Activated T-helper 1 cell treated with anti-CD3 and anti-CD28 coated beads, Interleukin-2, amount 50 U/mL, for 16 hours (primary cell): ENCODE measurements around the gene TMEM174.
"Not testable (repeated sequence)": the region's sequence is repeated elsewhere in the genome, so short reads cannot be mapped to it uniquely, and the experiment has no call there.

Experiments
- DNase-seq, 2 donors: peaks; one replicate each; pipeline ENCODE4 v3.0.0-alpha.2; 2020; ENCODE audit warnings: low read depth in 1 of 2, low spot score in 1 of 2

The TMEM174 gene

DNA sequence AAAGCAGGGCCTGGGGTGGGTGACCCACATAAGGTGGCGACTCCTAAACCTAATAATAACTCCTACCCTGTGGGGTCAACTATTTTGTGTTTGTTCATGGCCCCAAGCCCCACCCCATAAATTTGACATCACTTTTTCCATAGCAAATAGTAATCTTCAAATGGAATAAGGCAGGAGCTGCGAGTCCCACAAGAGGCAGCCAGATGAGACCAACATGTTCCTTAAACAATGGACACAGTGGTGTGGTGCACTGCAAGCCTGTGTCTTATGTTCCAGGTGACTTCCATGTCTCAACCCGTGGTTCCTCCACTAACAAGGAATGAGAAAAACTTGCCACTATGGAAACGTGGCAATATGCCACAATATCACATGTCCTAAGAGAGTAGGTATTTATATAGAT lies 20.6 kb downstream of the TMEM174 start:
- DNase-seq: no peak

DNA sequence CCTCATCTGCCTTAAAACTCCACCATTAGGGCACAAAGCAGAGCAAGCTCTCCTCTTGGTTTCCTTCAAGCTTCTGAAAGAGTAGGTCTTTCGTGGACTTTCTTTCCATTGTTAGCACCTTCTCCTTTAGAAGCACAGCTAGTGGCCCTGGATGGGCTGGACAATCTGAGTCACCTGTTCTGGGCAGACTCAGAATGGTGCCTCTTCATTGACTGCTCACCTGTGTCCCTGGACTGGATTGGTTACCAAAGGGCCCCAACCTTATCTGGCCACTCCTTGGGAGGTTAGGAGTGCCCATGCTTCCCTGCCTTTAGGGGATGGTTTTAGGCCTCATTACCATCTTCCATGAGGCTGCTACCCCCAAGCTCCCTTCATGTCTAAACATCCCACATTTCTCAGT lies 23.2 kb downstream of the TMEM174 start:
- DNase-seq: no peak

DNA sequence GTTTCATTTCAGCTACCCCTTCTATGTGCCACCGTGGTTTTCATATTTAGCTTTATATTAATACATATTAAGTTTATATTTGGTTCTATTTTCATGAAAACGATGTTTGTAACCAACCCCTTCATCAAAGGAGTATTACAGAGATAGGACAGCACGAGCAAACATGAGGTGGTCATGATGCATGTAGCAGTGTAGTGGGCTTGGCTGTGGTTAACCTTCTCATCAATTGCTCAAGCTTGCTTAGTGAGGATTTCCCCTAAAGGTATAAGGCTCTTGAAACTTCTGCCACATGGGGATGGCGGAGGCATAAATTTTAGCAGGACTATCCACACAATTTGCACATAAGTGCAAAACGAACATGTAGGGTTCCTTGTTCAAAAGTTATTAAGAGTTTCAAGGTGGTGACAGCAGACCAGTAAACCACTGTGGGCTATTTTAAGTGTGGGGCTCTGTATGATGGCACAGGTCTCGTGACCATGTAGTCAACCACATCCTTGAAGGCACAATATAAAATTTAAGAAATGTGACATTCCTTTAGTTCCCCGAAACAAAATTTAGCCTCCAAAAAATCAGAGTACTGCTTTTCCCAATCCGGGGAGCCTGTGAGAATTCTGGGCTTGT lies 24.8 kb downstream of the TMEM174 start:
- DNase-seq: no peak

DNA sequence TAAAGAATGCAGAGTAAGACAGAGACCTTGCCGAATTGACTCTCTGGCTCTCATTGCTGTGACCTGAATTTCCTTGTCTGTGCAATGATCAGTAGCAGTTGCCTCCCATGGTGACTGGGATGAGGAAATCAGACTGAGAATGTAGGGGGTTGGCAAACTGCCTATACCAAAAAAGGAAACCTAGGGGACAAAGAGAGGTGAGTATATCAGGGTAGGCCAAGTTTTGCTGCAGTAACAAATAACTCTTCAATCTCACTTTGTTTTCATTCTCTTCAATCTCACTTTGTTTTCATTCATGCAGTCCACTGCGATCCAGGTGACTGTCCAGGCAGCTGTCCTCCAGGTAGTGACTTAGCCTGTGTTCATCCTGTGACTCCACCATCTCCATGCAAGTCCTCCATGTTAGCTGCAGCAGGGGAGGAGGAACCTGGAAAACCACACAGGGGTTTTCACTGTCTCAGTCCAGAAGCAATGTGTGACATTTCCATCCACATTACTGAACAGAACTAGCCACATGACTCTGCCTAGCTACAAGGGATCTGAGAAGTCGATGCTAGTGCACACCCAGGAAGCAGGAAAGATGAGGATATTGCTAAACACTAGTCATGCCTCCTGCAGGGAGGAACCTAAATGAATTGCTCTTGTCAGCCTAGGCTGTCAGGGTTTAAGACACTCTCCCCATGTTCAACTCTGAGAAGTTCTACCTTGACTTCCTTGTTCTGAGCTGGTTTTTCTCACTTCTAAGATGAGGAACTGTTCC lies 26.0 kb downstream of the TMEM174 start:
- DNase-seq: no peak

DNA sequence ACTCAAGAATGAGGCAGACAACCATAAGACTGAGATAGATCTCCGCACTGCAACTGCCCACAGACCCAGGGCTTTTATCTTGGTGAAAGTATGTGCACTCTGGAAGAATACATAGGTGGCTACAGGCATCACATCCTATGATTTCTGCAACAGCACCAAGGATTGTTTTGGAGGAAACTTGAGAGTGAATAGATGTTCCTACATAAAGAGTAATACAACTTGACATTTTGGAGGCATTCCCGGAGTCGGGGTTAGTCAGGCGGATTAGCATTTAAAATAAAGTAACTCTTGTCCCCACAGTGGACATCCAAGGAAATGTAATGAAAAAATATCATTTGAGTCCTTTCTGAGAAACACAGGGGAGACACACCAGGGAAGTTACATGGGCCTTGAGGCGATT lies 26.7 kb downstream of the TMEM174 start:
- DNase-seq: no peak

DNA sequence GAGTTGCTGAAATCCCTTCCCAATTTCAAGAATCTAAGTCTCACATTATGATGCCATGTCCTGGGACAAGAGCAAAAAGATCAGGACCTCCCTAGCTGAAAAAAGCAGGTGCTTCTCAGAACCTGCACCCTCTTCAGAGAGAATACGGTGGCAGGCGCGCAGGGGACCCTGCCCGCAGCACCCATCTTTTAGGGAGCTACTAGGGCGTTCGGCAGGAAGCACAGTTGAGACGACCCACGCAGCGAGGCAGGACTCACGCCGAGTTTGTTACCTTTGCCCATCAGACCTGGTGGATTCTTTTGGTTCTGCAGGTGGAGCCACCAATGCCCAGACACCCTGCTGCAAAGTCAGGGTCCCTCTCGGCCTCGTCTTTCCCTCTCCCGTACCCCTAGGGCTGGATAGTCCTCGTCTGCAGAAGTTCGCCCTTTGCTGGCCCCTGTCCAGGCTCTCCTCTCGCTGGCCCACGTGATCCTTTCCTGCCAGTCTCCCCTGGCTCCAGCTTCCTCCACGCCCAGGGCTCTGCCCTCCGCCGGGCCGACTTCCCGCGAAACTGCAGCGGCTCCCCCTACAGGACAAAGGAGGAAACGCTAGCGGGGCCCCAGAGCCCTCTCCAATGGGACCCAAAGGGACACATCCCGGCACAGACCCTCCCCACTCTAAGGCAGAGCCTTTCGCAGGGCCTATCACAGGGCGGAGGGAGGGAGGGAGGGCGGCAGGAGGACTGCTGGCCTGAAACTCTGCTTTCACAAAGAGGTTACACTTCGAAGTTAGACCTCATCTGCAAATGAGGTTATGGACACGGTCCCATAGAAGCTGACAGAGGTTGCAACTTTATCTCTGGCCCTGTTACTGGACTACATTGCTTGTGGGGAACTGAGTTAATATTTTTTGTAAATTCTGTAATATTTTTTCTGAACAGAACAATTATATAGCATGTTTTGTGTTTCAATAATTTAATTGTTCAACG lies 28.8 kb downstream of the TMEM174 start:
- DNase-seq: peak; percentile 45 to 49

DNA sequence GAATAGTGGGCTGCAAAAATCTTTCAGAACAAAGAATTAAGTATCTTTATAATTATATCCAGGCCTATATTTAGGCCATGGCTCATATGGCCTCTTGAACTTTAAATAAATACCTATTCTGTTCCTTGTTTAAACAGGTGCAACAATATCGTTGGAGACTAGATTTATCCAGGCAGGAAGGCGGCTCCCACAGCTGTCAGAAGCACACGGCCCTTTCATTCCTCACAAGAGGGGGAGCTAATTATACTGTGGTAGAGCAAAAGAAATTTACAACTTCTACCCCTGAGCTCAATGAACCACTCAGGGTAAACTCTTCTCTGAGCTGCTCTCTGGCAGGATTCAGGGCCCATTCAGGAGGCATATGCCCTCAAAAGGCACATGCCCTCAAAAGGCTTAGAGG lies 31.3 kb downstream of the TMEM174 start:
- DNase-seq: no peak

DNA sequence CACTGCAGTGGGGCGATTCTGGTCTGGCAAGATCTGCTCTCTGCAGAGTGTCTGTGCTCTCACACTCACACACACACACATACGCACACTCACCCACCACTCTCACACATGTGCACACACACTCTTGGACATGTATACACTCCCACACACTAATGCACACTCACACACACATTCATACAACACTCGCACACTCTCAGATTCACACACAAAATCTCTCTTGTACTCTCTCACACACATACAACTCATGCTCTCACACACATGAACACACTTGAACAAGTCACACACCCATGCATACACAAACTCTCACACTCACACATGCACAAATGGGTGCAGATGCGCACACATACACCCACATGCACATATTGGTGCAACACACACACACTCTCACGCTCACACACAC lies 31.7 kb downstream of the TMEM174 start:
- no peak for DNase-seq

DNA sequence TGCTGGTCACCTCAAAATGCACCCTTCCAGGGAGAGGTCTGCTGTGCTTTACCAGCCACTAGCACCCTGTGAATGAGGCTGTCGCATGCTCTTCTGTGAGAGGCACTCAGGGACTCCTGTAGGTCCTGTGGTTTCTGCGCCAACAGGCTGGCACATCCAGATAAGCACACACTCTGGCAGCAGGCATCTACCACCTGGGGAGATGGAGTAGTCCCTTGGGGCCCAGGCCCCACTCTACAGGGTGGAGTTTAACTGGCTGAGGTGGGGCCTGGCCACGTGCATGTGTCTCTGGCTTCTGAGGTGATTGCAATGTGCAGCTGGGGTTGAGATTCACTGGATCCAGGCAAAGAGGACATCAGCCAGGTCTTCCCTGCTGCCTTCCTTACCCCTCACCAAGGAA lies 32.3 kb downstream of the TMEM174 start:
- no peak for DNase-seq

DNA sequence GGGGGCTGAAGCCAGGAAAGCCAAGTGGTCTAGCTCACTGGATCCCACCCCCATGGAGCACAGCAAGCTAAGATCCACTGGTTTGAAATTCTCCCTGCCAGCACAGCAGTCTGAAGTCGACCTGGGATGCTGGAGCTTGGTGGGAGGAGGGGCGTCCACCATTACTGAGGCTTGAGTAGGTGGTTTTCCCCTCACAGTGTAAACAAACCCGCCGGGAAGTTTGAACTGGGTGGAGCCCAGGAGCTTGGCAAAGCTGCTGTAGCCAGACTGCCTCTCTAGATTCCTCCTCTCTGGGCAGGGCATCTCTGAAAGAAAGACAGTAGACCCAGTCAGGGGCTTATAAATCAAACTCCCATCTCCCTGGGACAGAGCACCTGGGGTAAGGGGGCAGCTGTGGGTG lies 34.2 kb downstream of the TMEM174 start:
- DNase-seq: not testable (repeated sequence)

DNA sequence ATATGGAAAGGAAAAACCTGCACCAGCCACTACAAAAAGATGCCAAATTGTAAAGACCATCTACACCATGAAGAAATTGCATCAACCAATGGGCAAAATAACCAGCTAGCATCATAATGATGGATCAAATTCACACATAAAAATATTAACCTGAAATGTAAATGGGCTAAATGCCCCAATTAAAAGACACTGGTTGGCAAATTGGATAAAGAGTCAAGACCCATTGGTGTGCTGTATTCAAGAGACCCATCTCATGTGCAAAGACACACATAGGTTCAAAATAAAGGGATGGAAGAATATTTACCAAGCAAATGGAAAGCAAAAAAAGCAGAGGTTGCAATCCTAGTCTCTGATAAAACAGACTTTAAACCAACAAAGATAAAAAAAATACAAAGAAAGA lies 36.1 kb downstream of the TMEM174 start:
- DNase-seq: not testable (repeated sequence)

DNA sequence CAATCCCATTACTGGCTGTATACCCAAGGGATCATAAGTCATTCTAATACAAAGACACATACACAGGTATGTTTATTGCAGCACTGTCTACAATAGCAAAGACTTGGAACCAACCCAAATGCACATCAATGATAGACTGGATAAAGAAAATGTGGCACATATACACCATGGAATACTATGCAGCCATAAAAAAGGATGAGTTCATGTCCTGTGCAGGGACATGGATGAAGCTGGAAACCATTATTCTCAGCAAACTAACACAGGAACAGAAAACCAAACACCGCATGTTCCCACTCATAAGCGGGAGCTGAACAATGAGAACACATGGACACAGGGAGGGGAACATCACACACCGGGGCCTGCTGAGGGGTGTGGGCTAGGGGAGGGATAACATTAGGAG lies 39.7 kb downstream of the TMEM174 start:
- DNase-seq: not testable (repeated sequence)

DNA sequence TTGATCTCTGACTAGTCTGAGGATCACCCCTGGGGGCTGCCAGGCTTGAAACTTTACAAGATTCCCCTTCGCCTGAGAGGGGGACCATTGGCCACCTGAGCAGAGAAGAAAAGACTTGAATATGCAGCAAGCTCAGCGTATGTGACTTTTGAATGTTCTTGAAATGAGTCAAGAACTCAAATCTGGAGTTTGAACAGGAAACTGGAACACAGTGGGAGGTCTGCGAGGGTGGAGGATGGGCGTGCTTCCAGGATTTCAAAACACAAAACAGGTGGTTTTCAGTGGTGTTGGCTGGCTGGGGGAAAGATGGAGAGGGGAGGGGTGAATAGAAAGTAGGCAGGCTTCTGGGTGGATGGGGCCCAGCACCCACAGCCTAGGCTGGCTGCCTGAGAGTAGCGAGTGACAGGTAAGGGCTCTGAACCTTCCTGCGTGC lies 40.6 kb downstream of the TMEM174 start:
- no peak for DNase-seq

DNA sequence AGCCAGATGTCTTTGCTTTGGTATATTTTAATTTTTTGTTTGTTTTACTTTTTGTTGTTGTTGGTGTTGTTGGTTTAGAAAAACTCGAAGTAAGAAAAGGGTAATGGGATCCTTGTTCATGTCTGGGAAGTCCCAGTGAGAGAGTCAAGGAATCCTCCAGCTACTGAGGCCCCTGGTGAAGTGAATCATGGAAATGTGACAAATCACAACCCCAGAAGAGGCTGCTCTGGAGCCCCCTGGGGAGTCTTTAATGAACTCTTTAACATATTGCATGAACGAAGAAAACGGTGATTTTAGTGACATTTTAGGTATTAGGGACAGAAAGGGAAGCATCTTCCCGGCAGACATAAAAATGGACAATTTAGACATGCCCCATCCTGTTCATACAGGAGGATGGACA lies 41.3 kb downstream of the TMEM174 start:
- DNase-seq: no peak

DNA sequence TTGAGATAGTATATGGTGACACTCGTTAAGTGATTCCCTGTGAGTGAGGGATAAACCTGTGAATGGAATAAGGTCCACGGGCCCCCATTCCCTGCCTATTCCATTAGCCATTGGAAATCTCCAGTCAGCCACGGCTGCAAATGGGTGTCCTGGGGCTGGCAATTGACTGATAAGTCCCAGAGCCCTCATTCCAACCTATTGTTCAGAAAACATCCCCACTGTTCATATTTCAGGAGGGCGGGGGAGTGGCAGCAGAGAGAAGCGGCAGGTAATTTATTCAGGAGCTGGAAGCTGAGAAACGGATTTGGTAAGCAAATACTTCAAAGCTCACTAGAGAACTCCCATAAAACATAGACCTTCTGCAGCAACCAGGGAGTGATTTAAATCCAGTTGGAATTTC lies 42.0 kb downstream of the TMEM174 start:
- no peak for DNase-seq

DNA sequence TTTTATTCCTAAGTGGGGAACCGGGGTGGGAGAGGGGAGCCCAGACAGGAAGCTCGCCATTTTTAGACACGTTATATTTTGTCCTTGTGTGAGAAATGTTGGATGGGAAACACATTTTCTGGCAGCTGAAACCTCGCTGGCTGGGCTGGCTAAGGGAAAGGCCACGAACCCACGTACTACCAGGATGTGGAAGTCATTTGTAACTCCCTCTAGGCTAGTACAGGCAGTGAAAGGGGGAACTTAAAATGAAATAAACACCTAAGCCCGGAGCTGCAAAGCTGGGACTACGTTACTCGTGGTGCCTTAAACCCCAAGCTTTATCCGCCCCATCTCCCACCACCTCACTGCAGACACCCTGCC lies 42.5 kb downstream of the TMEM174 start:
- no peak for DNase-seq

DNA sequence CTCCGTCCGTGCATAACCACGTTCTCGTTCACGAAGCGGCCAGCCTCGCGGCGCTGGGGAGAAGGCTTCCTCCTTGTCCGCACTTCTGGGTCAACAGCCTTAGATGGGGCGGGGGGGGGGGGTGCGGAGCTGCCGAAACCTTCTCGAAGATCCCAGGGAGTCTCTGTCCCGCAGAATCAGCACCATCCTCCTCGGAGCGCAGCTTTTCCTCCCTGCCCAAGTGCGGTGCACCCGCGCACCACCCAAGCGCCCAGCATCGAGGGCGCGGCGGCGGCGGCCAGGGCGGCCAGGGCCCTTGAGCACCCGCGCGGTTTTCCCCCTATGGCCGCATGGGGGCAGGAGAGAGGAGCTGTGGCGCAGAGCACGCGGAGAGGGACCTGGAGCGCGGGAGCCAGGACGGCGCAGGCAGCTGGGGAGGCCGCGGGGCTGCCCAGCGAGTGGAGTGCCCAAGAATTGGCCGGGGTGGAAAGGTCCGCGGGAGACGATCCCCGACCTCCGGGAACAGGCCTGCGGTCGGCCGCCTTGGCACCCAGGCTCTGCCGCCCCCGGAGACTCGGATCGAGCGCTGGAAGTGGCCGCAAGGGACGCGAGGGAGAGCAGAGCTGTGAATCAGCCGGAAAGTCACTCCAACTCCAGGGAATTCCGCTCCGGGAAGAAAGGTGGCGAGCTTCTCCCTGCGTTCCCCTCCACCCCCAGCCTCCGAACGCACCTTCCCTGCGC lies 43.1 kb downstream of the TMEM174 start:
- peak in 1 of 2 donors; percentile 29 for DNase-seq

DNA sequence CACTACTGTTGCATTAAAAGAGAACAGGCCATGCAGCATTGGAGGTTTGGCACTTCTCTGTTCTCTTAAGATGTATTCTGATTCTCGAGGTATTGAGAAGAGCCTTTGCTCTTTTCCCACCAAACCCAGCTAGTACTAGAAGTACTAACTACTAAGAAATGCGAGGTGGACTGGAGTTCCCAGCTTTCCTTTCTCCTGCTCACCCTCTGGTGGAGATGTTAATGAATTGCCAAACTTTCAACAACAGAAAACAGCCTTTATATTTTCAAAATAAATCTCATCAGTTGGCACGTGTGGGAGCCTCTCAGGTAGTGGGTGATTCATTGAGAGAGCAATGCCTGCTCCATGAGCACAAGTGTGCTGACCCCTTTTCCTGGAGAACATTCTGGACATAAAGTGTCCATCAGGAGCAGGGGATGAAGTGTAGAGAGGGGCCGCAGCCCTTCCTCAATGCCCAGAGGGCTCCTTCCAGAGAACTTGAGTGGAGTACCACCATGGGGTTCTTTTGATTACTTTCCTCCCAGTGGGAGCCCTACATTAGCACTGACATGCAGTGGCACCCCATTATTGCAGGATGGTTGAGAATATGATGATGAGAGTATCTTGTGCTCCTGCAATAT lies 45.7 kb downstream of the TMEM174 start:
- DNase-seq: no peak

DNA sequence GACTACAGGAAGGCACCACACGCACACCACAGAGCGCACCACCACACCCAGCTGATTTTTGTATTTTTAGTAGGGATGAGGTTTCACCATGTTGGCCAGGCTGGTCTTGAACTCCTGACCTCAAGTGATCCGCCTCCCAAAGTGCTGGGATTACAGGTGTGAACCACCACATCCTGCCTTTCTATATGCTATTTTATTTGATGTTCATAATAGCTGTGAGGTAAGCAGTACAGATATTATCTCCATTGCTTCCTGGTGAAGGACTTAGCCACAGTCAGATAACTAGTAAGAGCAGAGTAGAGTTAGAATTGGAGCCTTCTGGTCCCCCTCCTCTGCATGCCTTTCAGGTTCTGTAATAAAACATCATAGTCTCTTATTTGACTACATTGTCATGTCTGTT lies 46.3 kb downstream of the TMEM174 start:
- DNase-seq: not testable (repeated sequence)

DNA sequence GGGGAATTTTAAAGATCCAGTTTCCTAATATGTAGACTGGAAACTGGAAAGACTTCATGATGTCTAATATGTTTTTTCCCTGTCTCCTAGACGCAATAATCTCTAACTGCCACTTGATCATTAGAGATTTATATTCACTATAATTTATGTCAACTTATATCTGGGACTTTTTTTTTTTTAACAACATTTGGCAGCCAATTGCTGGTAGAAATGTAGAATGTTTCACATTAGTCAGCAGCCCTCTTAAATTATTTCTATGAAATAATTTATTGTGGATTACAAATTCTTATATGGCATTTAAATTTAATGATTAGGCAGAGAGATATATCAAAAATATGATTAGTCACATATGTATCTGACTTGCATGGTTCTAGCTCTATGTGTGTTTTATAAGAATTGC lies 48.2 kb downstream of the TMEM174 start:
- no peak for DNase-seq

DNA sequence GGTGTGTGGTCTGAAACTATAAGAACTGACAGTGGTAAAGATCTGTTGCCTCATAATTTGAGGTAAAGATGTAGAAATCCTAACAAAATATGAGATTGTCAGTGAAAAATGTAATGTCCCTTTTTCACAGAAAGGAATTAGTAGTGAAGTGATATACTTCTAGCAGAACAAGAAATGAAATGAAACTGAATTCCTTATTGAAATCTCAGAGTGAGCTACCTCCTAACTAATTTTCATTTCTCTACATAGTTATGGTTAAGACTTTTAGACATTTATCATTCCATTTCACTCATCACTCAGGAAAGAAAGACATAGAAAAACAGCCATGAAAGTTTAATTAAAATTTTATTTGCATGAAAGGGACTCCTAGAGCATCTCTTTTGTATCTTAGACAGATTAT lies 48.7 kb downstream of the TMEM174 start:
- no peak for DNase-seq
